ENCODE data around the gene CTSC. TPM values are rescaled to one million over a fixed set of nuclear protein-coding genes. Genes with fewer than 3 reads are reported as not detected.

CTSC gene
- polyA plus RNA-seq, 1 donor (not counting 4 experiments of a cell fraction or from before 2014, with no cell fraction given), result 658 TPM

DNA sequence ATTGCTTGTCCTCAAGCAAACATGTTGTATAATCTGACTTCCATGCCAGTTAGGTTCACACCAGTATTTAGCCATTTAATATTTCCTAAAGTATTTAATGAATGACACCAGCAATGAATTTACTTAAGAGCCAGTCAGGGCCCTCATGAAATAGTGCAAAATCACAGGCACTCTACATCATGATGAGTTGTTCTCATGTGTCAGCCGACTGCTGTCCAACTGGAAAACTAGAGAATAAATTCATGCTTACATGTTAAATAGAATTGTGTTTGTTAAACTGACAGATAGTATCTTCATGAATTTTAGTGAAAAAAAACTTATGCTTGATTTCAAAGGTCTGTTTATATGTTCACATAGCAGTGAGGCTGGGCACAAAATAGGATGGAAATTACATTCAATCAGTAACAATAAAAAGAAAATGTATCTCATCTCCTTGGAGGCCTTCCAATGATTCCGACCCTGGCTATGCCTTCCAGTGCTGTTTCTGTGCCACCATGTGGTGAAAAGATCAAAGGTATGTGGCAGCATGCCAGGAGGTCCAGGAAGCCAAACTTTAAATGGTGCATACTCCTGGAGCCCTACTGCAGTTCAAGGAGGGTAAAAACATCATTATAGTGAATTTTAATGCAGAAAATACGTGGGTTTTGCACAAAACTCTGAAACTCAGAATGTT lies 45.2 kb downstream of the CTSC start:
- Histone ChIP-seq H2AFZ (ENCODE audit: control insufficient read depth, low read length) (no peak overlapping the region), H3K4me2 (ENCODE audit: control insufficient read depth, extremely low read depth, insufficient read depth, low read depth, low read length) (no peak overlapping the region), H3K79me2 (ENCODE audit: control insufficient read depth, insufficient read depth, low read length) (no peaks in the 10 kb centered on the region), H3K9me1 (ENCODE audit: control insufficient read depth, extremely low read depth, insufficient read depth, low read length) (no peaks in the 10 kb centered on the region), H3K9me3 (ENCODE audit: control insufficient read depth, low read depth, low read length) (no peaks in the 10 kb centered on the region), H3K27ac (ENCODE audit: control insufficient read depth, insufficient read depth, low read length) (no peak overlapping the region), H3K36me3 (ENCODE audit: control insufficient read depth in 2 of 2, extremely low read depth in 1 of 2, insufficient read depth in 2 of 2, low read length in 2 of 2) (peaks cover 8 to 18% of the 10 kb centered on the region in 2 experiments), H3K27me3 (ENCODE audit: control insufficient read depth, extremely low read depth, insufficient read depth, low read length) (no peaks in the 10 kb centered on the region), H4K20me1 (ENCODE audit: control insufficient read depth, extremely low read depth, insufficient read depth, low read length) (no peaks in the 10 kb centered on the region), H3K9ac (ENCODE audit: control insufficient read depth, extremely low read depth, insufficient read depth, low read length) (no peak overlapping the region), H3K4me3 (ENCODE audit: control insufficient read depth in 2 of 3, extremely low read depth in 1 of 3, insufficient read depth in 2 of 3, low read depth in 1 of 3, low read length in 3 of 3) (no peak overlapping the region), H3K4me1 (ENCODE audit: control insufficient read depth, extremely low read depth, insufficient read depth, low read length) (peaks cover 7% of the 10 kb centered on the region)
- FAIRE-seq, result peak; percentile 84
- no peak for DNase-seq (ENCODE audit: low read depth, low spot score)
- TF ChIP-seq, protein P1, sequence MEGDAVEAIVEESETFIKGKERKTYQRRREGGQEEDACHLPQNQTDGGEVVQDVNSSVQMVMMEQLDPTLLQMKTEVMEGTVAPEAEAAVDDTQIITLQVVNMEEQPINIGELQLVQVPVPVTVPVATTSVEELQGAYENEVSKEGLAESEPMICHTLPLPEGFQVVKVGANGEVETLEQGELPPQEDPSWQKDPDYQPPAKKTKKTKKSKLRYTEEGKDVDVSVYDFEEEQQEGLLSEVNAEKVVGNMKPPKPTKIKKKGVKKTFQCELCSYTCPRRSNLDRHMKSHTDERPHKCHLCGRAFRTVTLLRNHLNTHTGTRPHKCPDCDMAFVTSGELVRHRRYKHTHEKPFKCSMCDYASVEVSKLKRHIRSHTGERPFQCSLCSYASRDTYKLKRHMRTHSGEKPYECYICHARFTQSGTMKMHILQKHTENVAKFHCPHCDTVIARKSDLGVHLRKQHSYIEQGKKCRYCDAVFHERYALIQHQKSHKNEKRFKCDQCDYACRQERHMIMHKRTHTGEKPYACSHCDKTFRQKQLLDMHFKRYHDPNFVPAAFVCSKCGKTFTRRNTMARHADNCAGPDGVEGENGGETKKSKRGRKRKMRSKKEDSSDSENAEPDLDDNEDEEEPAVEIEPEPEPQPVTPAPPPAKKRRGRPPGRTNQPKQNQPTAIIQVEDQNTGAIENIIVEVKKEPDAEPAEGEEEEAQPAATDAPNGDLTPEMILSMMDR (optimal IDR thresholded peaks at IDR 0.05 in 1 of 3, IDR thresholded peaks at IDR 0.05 in 1 of 3, conservative IDR thresholded peaks at IDR 0.05 in 1 of 3; ENCODE audit: extremely low read depth in 1 of 3, insufficient read depth in 2 of 3, low read length in 3 of 3), result peak in 2 of 3 experiments; percentile 26 to 58
- no peak for TF ChIP-seq EZH2 (IDR thresholded peaks at IDR 0.05; ENCODE audit: low read length)
- dilution Hi-C loops (cut with MboI; ENCODE audit: extremely low pct_ligation_motif_present, low sequenced_read_pairs), result no loop called here

- Histone ChIP-seq H4K20me1 (ENCODE audit: control insufficient read depth, extremely low read depth, insufficient read depth, low read length) (no peaks in the 10 kb centered on the region), H3K9me1 (ENCODE audit: control insufficient read depth, extremely low read depth, insufficient read depth, low read length) (no peaks in the 10 kb centered on the region), H3K9ac (ENCODE audit: control insufficient read depth, extremely low read depth, insufficient read depth, low read length) (no peak overlapping the region), H3K4me1 (ENCODE audit: control insufficient read depth, extremely low read depth, insufficient read depth, low read length) (peaks cover 7% of the 10 kb centered on the region), H3K9me3 (ENCODE audit: control insufficient read depth, low read depth, low read length) (no peaks in the 10 kb centered on the region), H3K36me3 (ENCODE audit: control insufficient read depth in 2 of 2, extremely low read depth in 1 of 2, insufficient read depth in 2 of 2, low read length in 2 of 2) (peaks cover 0 to 12% of the 10 kb centered on the region in 2 experiments), H3K27me3 (ENCODE audit: control insufficient read depth, extremely low read depth, insufficient read depth, low read length) (no peaks in the 10 kb centered on the region), H2AFZ (ENCODE audit: control insufficient read depth, low read length) (no peak overlapping the region), H3K79me2 (ENCODE audit: control insufficient read depth, insufficient read depth, low read length) (no peaks in the 10 kb centered on the region), H3K4me3 (ENCODE audit: control insufficient read depth in 2 of 3, extremely low read depth in 1 of 3, insufficient read depth in 2 of 3, low read depth in 1 of 3, low read length in 3 of 3) (no peak overlapping the region), H3K27ac (ENCODE audit: control insufficient read depth, insufficient read depth, low read length) (no peak overlapping the region), H3K4me2 (ENCODE audit: control insufficient read depth, extremely low read depth, insufficient read depth, low read depth, low read length) (no peak overlapping the region)
- FAIRE-seq (no peak), DNase-seq (ENCODE audit: low read depth, low spot score) (no peak)
- dilution Hi-C loops (cut with MboI; ENCODE audit: extremely low pct_ligation_motif_present, low sequenced_read_pairs), result no loop called here
- TF ChIP-seq EZH2 (IDR thresholded peaks at IDR 0.05; ENCODE audit: low read length), result no peak
- TF ChIP-seq, protein P1 (optimal IDR thresholded peaks at IDR 0.05 in 1 of 3, IDR thresholded peaks at IDR 0.05 in 1 of 3, conservative IDR thresholded peaks at IDR 0.05 in 1 of 3; ENCODE audit: extremely low read depth in 1 of 3, insufficient read depth in 2 of 3, low read length in 3 of 3), result no peak
These were observed 49.0 kb downstream of the CTSC start for GRCh38 chr11:88288560-88288959.

All from keratinocyte (primary cell).